HUDEP-2 (cell line): ENCODE measurements around the gene GEMIN2.
A peak's percentile ranks its signal among the peaks of the same experiment; 100 is the strongest.
"Not testable (repeated sequence)": the region's sequence is repeated elsewhere in the genome, so short reads cannot be mapped to it uniquely, and the experiment has no call there.

Experiments
- DNase-seq, 76 experiments: peaks; one replicate each; lab custom pipeline; 2025; ENCODE audit not compliant: unreplicated experiment in 76 of 76; lab: John Stamatoyannopoulos, UW

GEMIN2 gene

GRCh38 chr14:39109893-39110715, 4.0 kb upstream of the GEMIN2 start:
- no peak for DNase-seq

DNA sequence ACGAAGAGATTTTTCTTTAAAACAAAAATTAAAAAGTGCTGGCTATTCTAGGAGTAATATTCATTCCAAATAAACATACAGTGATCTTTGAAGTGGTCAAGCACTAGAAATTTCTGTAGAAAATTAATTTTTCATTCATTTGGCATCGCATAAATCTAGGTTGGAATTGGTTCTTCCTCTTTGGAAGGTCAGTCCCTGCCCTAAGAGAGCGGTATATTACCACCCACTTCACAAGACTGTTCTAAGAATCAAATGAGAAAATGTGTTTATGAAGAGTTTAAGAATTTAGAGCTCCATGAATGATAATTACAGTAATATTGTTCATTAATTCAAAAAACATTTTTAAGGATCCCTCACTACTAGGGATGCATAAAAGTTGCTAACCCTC, 444 bp upstream of the GEMIN2 start:
- peak in 1 of 76 experiments; percentile 30 for DNase-seq

DNA sequence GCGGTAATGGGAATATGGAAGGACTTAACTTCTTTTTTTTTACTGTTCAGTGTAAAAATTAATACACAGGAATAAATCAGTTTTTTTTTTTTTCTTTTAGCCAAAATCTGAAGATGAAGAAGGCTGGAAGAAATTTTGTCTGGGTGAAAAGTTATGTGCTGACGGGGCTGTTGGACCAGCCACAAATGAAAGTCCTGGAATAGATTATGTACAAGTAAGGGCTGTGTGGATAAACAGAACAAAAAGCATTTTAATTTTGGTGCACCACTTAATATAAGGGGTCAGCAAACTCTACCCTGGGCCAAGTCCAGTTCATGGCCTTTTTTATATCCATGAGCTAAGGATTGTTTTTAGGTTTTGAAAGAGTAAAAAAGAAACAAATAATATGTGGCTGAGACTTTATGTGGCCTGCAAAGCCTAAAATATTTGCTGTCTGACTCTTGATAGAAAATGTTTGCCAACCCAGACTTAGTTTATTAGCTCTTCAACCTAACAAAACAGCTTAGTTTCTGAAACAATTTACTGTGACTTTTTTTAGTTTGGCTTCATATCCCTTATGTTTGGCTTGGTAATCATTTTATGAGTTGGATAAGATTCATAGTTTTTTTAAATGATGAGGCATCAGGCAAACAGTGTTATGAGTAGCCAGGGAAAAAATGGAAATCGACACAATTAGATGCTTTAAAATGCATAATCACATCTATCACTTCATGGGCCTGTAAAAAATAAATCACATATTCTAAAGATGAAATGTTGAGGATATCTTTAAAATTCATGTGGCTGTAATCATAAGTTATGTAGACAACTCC, 8.4 kb downstream of the GEMIN2 start:
- no peak for DNase-seq

DNA sequence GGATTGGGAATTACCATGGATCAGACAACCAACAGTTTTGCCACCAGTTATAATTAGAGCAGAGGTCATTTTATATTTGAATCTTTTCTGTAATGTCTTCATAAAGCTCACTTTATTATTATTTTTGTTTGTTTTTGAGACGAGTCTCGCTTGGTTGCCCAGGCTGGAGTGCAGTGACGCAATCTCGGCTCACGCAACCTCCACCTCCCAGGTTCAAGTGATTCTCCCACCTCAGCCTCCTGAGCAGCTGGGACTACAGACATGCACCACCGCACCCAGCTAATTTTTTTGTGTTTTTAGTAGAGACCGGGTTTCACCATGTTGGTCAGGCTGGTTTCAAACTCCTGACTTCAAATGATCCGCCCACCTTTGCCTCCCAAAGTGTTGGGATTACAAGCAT, 23.7 kb downstream of the GEMIN2 start:
- not testable (repeated sequence) for DNase-seq

DNA sequence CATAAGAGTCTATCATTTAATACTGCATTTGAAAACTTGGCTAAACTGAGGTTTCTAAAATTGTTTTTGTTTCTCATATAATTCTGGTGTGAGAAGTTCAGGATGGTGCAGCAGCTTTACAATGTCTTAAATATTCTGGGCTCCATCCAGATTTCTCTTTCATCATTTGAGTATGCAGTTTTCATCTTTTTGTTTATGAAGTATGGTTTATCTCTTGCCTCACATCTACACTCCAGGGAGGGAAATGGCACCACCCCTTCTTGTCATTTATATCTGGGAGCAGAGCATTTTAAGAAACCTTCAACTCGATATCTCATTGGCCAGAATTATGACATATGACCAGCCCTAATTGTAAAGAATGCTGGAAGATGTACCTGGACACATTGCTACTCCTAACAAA, 24.3 kb downstream of the GEMIN2 start:
- DNase-seq = peak in 1 of 76 experiments; percentile 12

- DNase-seq = no peak
Measured at GRCh38 chr14:39140170-39140569, 26.0 kb downstream of the GEMIN2 start.

DNA sequence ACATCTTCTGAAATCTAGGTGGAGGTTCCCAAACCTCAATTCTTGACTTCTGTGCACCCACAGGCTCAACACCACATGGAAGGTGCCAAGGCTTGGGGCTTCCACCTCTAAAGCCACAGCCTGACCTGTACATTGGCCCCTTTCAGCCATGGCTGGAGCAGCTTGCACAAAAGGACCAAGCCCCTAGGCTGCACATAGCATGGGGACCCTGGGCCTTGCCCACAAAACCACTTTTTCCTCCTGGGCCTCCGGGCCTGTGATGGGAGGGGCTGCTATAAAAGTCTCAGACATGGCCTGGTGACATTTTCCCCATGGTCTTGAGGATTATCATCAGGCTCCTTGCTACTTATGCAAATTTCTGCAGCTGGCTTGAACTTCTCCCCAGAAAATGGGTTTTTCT, 27.5 kb downstream of the GEMIN2 start:
- DNase-seq = not testable (repeated sequence)

DNA sequence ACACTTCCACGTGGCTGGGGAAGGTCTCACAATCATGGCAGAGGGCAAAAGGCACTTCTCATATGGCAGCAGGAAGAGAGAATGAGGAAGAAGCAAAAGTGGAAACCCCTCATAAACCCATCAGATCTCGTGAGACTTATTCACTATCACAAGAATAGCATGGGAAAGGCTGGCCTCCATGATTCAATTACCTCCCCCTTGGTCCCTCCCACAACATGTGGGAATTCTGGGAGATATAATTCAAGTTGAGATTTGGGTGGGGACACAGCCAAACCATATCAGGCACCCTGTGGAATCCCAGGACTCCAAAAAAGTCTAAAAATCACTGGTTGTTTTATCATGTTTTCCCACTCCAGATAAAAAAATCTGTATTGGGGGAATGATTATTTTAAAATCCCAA, 29.1 kb downstream of the GEMIN2 start:
- DNase-seq = not testable (repeated sequence)

GRCh38 chr14:39145266-39145966, 31.3 kb downstream of the GEMIN2 start:
- peak in 70 of 76 experiments; percentile 9 to 86 (median 56) for DNase-seq

- DNase-seq = no peak
Measured at GRCh38 chr14:39154594-39155189, 40.6 kb downstream of the GEMIN2 start.

DNA sequence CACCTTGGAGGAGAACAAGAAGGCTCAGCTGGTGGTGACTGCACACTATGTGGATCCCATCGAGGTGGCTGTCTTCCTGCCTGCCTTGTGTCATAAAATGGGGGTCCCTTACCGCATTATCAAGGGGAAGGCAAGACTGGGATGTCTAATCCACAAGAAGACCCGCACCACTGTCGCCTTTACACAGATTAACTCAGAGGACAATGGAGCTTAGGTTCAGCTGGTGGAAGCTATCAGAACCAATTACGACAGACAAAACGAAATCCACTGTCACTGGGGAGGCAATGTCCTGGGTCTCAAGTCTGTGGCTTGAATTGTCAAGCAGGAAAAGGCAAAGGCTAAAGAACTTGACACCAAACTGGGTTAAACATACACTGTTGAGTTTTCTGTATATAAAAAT, 43.4 kb downstream of the GEMIN2 start:
- DNase-seq = no peak

DNA sequence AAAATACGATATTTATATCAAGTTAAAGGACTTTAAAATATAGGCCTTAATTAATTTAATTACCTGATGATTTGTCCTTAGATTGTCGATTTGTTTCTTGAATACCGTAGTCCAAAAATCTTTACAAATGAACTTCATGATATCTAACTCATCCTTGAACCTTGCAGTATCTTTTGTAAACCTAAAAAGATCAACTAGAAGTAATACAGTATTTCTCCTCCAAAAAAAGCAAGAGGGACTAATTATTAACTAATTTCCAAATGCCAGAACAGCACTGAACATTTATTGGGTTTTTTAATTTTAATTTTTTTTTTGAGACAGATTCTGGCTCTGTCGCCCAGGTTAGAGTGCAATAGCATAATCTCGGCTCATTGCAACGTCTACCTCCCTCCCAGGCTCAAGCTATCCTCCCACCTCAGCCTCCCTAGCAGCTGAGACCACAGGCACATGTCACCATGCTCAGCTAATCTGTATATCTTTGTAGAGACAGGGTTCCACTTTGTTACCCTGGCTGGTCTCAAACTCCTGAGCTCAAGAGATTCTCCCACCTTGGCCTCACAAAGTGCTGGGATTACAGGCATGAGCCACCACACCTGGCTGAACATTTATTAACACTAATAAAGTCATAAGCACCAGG, 44.2 kb downstream of the GEMIN2 start:
- DNase-seq = peak in 1 of 76 experiments; percentile 14

DNA sequence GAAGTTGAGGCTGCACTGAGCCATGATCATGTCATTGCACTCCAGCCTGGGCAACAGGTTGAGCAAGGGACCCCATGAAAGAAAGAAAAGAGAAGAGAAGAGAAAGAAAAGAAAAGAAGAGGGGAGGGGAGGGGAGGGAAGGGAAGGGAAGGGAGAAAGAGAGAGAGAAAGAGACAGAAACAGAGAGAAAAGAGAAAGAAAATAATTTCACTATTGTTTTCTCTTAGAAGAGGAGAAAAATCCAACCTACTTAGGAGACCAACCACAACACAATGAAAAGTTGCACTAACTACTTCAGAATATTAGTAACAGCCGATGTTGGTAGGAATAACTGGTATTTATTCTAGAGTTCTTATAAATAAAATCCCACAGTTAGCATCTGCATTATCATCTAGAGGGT, 46.4 kb downstream of the GEMIN2 start:
- DNase-seq = no peak

DNA sequence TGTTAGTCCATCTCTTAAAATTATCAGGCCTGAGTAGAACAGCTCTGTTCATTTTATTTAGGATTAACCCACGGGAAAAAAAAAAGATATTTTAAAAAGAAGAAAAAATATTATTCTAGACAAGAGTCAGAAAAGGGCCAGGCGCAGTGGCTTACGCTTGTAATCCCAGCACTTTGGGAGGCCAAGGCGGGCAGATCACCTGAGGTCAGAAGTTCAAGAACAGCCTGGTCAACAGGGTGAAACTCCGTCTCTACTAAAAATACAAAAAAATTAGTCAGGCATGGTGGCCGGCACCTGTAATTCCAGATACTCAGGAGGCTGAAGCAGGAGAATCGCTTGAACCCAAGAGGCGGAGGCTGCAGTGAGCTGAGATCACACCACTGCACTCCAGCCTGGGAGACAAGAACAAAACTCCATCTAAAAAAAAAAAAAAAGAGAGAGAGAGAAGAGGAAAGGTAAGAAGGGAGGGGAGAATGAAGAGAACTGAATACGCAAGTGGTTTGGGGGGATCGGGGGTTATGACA, 53.7 kb downstream of the GEMIN2 start:
- DNase-seq = not testable (repeated sequence)

GRCh38 chr14:39168591-39168990, 54.5 kb downstream of the GEMIN2 start:
- no peak for DNase-seq

DNA sequence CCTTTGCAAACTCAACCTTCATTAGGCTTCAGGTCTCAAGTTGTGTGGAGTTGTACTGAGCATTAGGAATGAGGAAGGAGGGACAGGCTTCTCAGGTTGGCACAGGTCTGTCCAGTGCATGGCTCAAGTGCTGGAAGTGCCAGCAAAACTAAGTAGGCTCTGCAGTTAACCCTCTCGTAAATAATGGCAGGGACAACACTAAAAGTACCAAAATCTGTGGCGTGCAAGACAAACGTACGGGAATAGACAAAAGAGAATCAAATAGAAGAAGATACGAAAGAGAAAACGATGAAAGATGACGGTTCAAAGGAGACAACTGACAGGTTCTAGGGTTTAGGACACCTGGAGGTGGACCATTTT, 55.4 kb downstream of the GEMIN2 start:
- DNase-seq = peak in 1 of 76 experiments; percentile 34

GRCh38 chr14:39173198-39173597, 59.1 kb downstream of the GEMIN2 start:
- DNase-seq = no peak

- peak; percentile 47 to 99 (median 97) for DNase-seq
Measured at GRCh38 chr14:39174560-39175444, 60.7 kb downstream of the GEMIN2 start, which contains the start of gene PNN. Gene PNN (plus strand): TSS chr14:39175254. CDS start chr14:39175280, 26 bp downstream.
